Measurements from ENCODE around the gene FZD8.
A peak's percentile ranks its signal among the peaks of the same experiment; 100 is the strongest.

Gene FZD8

DNA sequence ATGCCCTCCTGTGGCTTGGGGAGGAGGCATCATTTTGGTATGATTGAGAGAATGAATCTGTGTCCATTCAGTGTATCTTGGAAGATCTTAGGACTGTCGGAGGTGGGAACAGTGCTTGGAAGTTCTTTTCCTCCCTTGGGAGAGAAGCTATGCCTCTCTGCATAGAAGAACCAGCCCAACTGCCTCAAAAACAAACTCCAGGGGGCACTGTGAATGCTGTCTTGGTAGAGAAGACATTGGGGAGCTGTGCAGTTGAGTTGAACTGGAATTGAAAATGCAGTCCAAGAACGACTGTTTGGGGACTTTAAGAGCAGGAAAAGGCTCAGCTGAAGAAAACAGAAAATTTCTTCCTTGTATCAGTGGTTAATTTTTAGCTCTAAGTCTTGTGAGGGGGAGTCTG, 41.9 kb downstream of the FZD8 start:
- peak in 1 of 2 experiments; percentile 8 for DNase-seq

- no peak for DNase-seq
Measured at GRCh38 chr10:35598379-35598778, 43.7 kb downstream of the FZD8 start.

GRCh38 chr10:35595106-35595505, 47.0 kb downstream of the FZD8 start:
- DNase-seq = no peak

DNA sequence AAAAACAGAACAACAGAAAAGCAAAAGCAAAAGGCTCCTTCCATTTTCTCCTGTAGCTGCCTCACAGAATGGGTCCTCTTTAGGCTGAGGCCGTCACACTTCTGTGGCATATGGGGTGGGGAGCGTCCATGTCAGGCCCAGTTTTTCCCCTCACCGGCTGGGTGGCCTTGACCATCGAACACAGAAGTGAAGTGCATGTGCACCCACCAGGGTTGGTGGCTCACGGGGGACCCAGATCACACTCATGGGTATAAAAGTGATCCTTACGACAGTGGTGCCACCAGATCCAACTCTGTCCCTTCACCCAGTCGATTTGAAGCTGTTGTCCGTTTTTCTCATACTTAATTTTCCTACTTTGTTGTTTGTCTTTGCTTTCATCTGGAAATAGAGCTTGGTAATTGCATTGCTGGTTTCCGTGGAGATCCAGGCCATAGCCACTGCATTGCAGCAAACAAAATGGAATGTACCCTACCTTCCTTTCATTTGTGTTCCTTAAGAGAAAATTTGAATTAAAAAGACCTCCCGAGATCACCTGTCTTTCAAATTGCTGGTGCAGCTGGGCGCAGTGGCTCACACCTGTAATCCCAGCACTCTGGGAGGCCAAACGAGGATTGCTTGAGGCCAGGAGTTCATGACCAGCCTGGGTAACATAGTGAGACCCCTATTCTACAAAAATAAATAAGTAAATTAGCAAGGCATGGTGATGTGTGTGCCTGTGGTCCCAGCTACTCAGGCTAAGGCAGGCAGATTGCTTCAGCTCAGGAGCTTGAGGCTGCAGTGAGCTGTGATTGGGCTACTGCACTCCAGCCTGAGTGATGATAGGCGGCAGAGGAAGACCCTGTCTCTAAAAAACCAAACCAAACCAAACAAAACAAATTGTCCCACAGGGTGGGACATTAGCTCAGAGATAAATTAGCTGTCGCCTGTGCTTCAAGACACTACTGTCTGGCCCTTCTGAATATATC, 47.7 kb downstream of the FZD8 start:
- no peak for DNase-seq

GRCh38 chr10:35592441-35592840, 49.7 kb downstream of the FZD8 start:
- DNase-seq = no peak

GRCh38 chr10:35588836-35589235, 53.3 kb downstream of the FZD8 start:
- DNase-seq = no peak
